HEK293 (cell line): ENCODE measurements around the gene CCT3.

Source experiments
- FEZF1 ChIP-seq: fragments of 450-650 bp; formaldehyde crosslinking; IDR thresholded peaks from 2 replicates; pipeline ENCODE4 v1.5.1; 2016; ENCODE audit warnings: missing biosample characterization, missing genetic modification characterization
- KLF10 ChIP-seq: fragments of 450-650 bp; IDR thresholded peaks from 2 replicates; pipeline ENCODE4 v1.5.1; 2018; ENCODE audit warnings: missing biosample characterization, mild to moderate bottlenecking, missing genetic modification characterization
- KLF16 ChIP-seq: fragments of 450-650 bp; formaldehyde crosslinking; IDR thresholded peaks from 2 replicates; pipeline ENCODE4 v1.5.1; 2017; ENCODE audit warnings: missing biosample characterization, missing genetic modification characterization
- MEIS1 ChIP-seq: sonication (generic); formaldehyde crosslinking; IDR thresholded peaks from 2 replicates; pipeline ENCODE4 v1.8.1; 2022; ENCODE audit warnings: missing genetic modification reagents, mild to moderate bottlenecking, borderline replicate concordance
- PBX3 ChIP-seq: sonication (generic); formaldehyde crosslinking; IDR thresholded peaks from 2 replicates; pipeline ENCODE4 v1.8.1; 2022; ENCODE audit warnings: mild to moderate bottlenecking, moderate library complexity, missing genetic modification reagents
- SP3 ChIP-seq: fragments of 450-650 bp; formaldehyde crosslinking; IDR thresholded peaks from 2 replicates; pipeline ENCODE4 v1.5.1; 2016; ENCODE audit warnings: missing biosample characterization, missing genetic modification characterization
- ZBTB17 ChIP-seq: fragments of 450-650 bp; formaldehyde crosslinking; IDR thresholded peaks from 2 replicates; pipeline ENCODE4 v1.5.1; 2016; ENCODE audit warnings: missing biosample characterization, missing genetic modification characterization
- ZBTB26 ChIP-seq: fragments of 450-650 bp; formaldehyde crosslinking; optimal IDR thresholded peaks from 2 replicates; pipeline ENCODE3; 2016; ENCODE audit warnings: missing biosample characterization, mild to moderate bottlenecking, missing genetic modification characterization
- ZBTB48 ChIP-seq: fragments of 450-650 bp; formaldehyde crosslinking; IDR thresholded peaks from 2 replicates; pipeline ENCODE4 v1.5.1; 2016; ENCODE audit warnings: missing biosample characterization, missing genetic modification characterization
- ZBTB7A ChIP-seq: fragments of 450-650 bp; formaldehyde crosslinking; IDR thresholded peaks from 2 replicates; pipeline ENCODE4 v1.5.1; 2016; ENCODE audit warnings: low read depth, missing biosample characterization, missing genetic modification characterization
- ZFP37 ChIP-seq: fragments of 450-650 bp; formaldehyde crosslinking; IDR thresholded peaks from 2 replicates; pipeline ENCODE4 v1.5.1; 2016; ENCODE audit warnings: missing biosample characterization, missing genetic modification characterization
- ZNF10 ChIP-seq: fragments of 450-650 bp; formaldehyde crosslinking; IDR thresholded peaks from 2 replicates; pipeline ENCODE4 v1.5.1; 2017; ENCODE audit warnings: missing biosample characterization, missing genetic modification characterization
- ZNF112 ChIP-seq: fragments of 450-650 bp; formaldehyde crosslinking; IDR thresholded peaks from 2 replicates; pipeline ENCODE4 v1.5.0; 2017; ENCODE audit warnings: missing biosample characterization, missing genetic modification characterization
- ZNF146 ChIP-seq: fragments of 450-650 bp; formaldehyde crosslinking; IDR thresholded peaks from 2 replicates; pipeline ENCODE4 v1.5.1; 2016; ENCODE audit warnings: missing biosample characterization, missing genetic modification characterization
- ZNF157 ChIP-seq: fragments of 450-650 bp; formaldehyde crosslinking; IDR thresholded peaks from 2 replicates; pipeline ENCODE4 v1.5.1; 2016; ENCODE audit warnings: missing biosample characterization, missing genetic modification characterization
- ZNF239 ChIP-seq: fragments of 450-650 bp; formaldehyde crosslinking; IDR thresholded peaks from 2 replicates; pipeline ENCODE4 v1.5.1; 2016; ENCODE audit warnings: missing biosample characterization, missing genetic modification characterization
- ZNF280D ChIP-seq: fragments of 450-650 bp; formaldehyde crosslinking; IDR thresholded peaks from 2 replicates; pipeline ENCODE4 v1.5.1; 2016; ENCODE audit warnings: missing biosample characterization, missing genetic modification characterization
- ZNF404 ChIP-seq: fragments of 450-650 bp; formaldehyde crosslinking; IDR thresholded peaks from 2 replicates; pipeline ENCODE4 v1.5.1; 2017; ENCODE audit warnings: missing biosample characterization, missing genetic modification characterization
- ZNF433 ChIP-seq: fragments of 450-650 bp; formaldehyde crosslinking; IDR thresholded peaks from 2 replicates; pipeline ENCODE4 v1.5.1; 2016; ENCODE audit warnings: missing biosample characterization, missing genetic modification characterization, low read depth
- ZNF449 ChIP-seq: fragments of 450-650 bp; formaldehyde crosslinking; IDR thresholded peaks from 2 replicates; pipeline ENCODE4 v1.5.1; 2017; ENCODE audit warnings: missing biosample characterization, mild to moderate bottlenecking, missing genetic modification characterization, moderate library complexity
- ZNF473 ChIP-seq: fragments of 450-650 bp; formaldehyde crosslinking; IDR thresholded peaks from 2 replicates; pipeline ENCODE4 v1.5.1; 2017; ENCODE audit warnings: missing biosample characterization, missing genetic modification characterization
- ZNF548 ChIP-seq: fragments of 450-650 bp; formaldehyde crosslinking; IDR thresholded peaks from 2 replicates; pipeline ENCODE4 v1.5.1; 2016; ENCODE audit warnings: missing biosample characterization, missing genetic modification characterization
- ZNF555 ChIP-seq: fragments of 450-650 bp; formaldehyde crosslinking; conservative IDR thresholded peaks from 2 replicates; pipeline ENCODE4 v1.5.1; 2017; ENCODE audit warnings: missing biosample characterization, mild to moderate bottlenecking, missing genetic modification characterization, inconsistent platforms
- ZNF580 ChIP-seq: fragments of 450-650 bp; formaldehyde crosslinking; IDR thresholded peaks from 2 replicates; pipeline ENCODE4 v1.5.1; 2016; ENCODE audit warnings: missing biosample characterization, missing genetic modification characterization
- ZNF639 ChIP-seq: fragments of 450-650 bp; formaldehyde crosslinking; IDR thresholded peaks from 2 replicates; pipeline ENCODE4 v1.5.1; 2016; ENCODE audit warnings: missing biosample characterization, missing genetic modification characterization
- ZNF785 ChIP-seq: fragments of 450-650 bp; formaldehyde crosslinking; IDR thresholded peaks from 2 replicates; pipeline ENCODE4 v1.5.1; 2016; ENCODE audit warnings: missing biosample characterization, missing genetic modification characterization

The CCT3 gene

GRCh38 chr1:156337052-156337887 lies 822 bp downstream of the CCT3 start (continued):
- no peak for TF ChIP-seq ZNF785 (tag by site-specific recombination)
- TF ChIP-seq ZNF404 (tag by site-specific recombination): no peak
- no peak for TF ChIP-seq ZNF239
- no peak for TF ChIP-seq ZNF548 (tag by site-specific recombination)
- no peak for TF ChIP-seq ZNF473
- TF ChIP-seq ZNF280D (tag by site-specific recombination): peak; percentile 96
- TF ChIP-seq SP3 (tag by site-specific recombination): no peak
- TF ChIP-seq ZNF449 (tag by site-specific recombination): no peak
- no peak for TF ChIP-seq ZNF555 (tag by site-specific recombination)
- TF ChIP-seq ZBTB48 (tag by site-specific recombination): peak; percentile 75; the same call in 1 of the 2 replicates
- no peak for TF ChIP-seq ZBTB7A (tag by site-specific recombination)
- TF ChIP-seq ZNF10: no peak
- no peak for TF ChIP-seq ZNF112 (tag by site-specific recombination)
- 0 out of 2 replicates have a peak, but pooled peaks have one; percentile 66 for TF ChIP-seq ZNF580
- no peak for TF ChIP-seq PBX3 (CRISPR knock-in tag)
- TF ChIP-seq FEZF1 (tag by site-specific recombination): no peak
- TF ChIP-seq KLF16 (tag by site-specific recombination): peak; percentile 84
- TF ChIP-seq ZNF433 (tag by site-specific recombination): no peak
- TF ChIP-seq ZNF146: 0 out of 2 replicates have a peak, but pooled peaks have one; percentile 10
- TF ChIP-seq KLF10 (tag by site-specific recombination): no peak
- TF ChIP-seq ZNF157 (tag by site-specific recombination): no peak
- peak; percentile 70 for TF ChIP-seq ZNF639 (tag by site-specific recombination)
- peak; percentile 65 for TF ChIP-seq ZBTB17 (tag by site-specific recombination)
- TF ChIP-seq ZFP37 (tag by site-specific recombination): no peak
- no peak for TF ChIP-seq MEIS1
- no peak for TF ChIP-seq ZBTB26 (tag by site-specific recombination)
